K562 (cell line): Measurements from ENCODE around the gene TYROBP. TPM values are rescaled to one million over a fixed set of nuclear protein-coding genes. Genes with fewer than 3 reads are reported as not detected.
A peak's percentile ranks its signal among the peaks of the same experiment; 100 is the strongest.

ENCODE experiments used
- CC2D1A ChIP-seq: fragments of 450-650 bp; IDR thresholded peaks from 2 replicates; pipeline ENCODE4 v1.6.1; 2017; ENCODE audit warnings: mild to moderate bottlenecking
- CREM ChIP-seq: IDR thresholded peaks from 2 replicates; pipeline ENCODE4 v1.6.1; 2014; ENCODE audit warnings: antibody characterized with exemption, low read depth
- CXXC5 ChIP-seq: fragments of 250-450 bp; sonication (Bioruptor Pico); IDR thresholded peaks from 2 replicates; pipeline ENCODE4 v1.8.0; 2022; ENCODE audit warnings: inconsistent platforms, mild to moderate bottlenecking, moderate library complexity
- KDM2B ChIP-seq: fragments of 250-450 bp; sonication (Bioruptor Pico); IDR thresholded peaks from 2 replicates; pipeline ENCODE4 v1.8.0; 2021; ENCODE audit warnings: mild to moderate bottlenecking, moderate library complexity
- LCOR ChIP-seq: sonication (generic); formaldehyde crosslinking; IDR thresholded peaks from 2 replicates; pipeline ENCODE4 v1.8.0; 2022; ENCODE audit warnings: mild to moderate bottlenecking, missing genetic modification reagents
- MXI1 ChIP-seq: IDR thresholded peaks from 2 replicates; pipeline ENCODE4 v1.6.1; 2011; ENCODE audit warnings: low read depth, mild to moderate bottlenecking, improper control_type of control experiment, low read length
- NRF1 ChIP-seq, 2 experiments: fragments of 450-650 bp; IDR thresholded peaks in 1 of 2; conservative IDR thresholded peaks in 1 of 2; 2 replicates each; pipeline ENCODE4 v1.6.1; 2014; ENCODE audit warnings: mild to moderate bottlenecking in 2 of 2
- POLR2G ChIP-seq: fragments of 200-400 bp; formaldehyde crosslinking; IDR thresholded peaks from 2 replicates; pipeline ENCODE4 v1.6.1; 2017; ENCODE audit warnings: low read depth, mild to moderate bottlenecking, antibody characterized with exemption, low read length, moderate library complexity
- RBFOX2 ChIP-seq: fragments of 200-400 bp; formaldehyde crosslinking; IDR thresholded peaks from 2 replicates; pipeline ENCODE4 v1.6.1; 2017; ENCODE audit warnings: low read depth, mild to moderate bottlenecking, low read length, moderate library complexity
- RBM22 ChIP-seq: fragments of 200-400 bp; formaldehyde crosslinking; IDR thresholded peaks from 2 replicates; pipeline ENCODE4 v1.6.1; 2018; ENCODE audit warnings: low read length, low read depth; ENCODE audit not compliant: poor library complexity, severe bottlenecking
- RFX1 ChIP-seq: fragments of 450-650 bp; IDR thresholded peaks from 2 replicates; pipeline ENCODE4 v1.6.1; 2016; ENCODE audit warnings: mild to moderate bottlenecking, moderate library complexity
- RFX5 ChIP-seq: IDR thresholded peaks from 2 replicates; pipeline ENCODE4 v1.6.1; 2011; ENCODE audit warnings: low read depth, mild to moderate bottlenecking, improper control_type of control experiment, low read length
- SIN3A ChIP-seq, 2 experiments: fragments of 150-350 bp in 1 of 2; IDR thresholded peaks; 2 replicates each; pipeline ENCODE4 v1.6.1; 2011 to 2016; ENCODE audit warnings: borderline replicate concordance in 2 of 2, low read depth in 2 of 2, low read length in 2 of 2, mild to moderate bottlenecking in 2 of 2, moderate library complexity in 2 of 2; ENCODE audit not compliant: control insufficient read depth in 1 of 2
- SNRNP70 ChIP-seq: fragments of 200-400 bp; formaldehyde crosslinking; optimal IDR thresholded peaks from 2 replicates; pipeline ENCODE3; 2017; ENCODE audit warnings: low read depth, low read length
- polyA plus RNA-seq, 8 experiments: library from polyadenylated mRNA; depleted of rRNA in 4 of 8; stranded (reverse) in 5 of 8; unstranded in 3 of 8; fragments of >200 nt; fragmentation: Nextera tagmentation in 2 of 8; fragmentation: Illumina TruSeq in 1 of 8; extraction: Ambion mirVana in 2 of 8; extraction: Trizol in 1 of 8; gene quantifications; 2 replicates each; pipeline versions ENCODE4 v1.2.1 to v1.2.3, GENCODE V29; 2011 to 2014; ENCODE audit warnings: inconsistent platforms in 1 of 8, missing spikeins in 1 of 8
- total RNA-seq, 7 experiments: library from RNA; depleted of rRNA in 6 of 7; stranded (reverse); fragments of >200 nt in 6 of 7; fragmentation: Illumina TruSeq in 2 of 7; extraction: Trizol in 2 of 7; gene quantifications; 2 replicates each; pipeline versions ENCODE4 v1.2.1 to v1.2.3, GENCODE V29; 2011 to 2021; ENCODE audit warnings: low replicate concordance in 1 of 7
- TF ChIP-seq, protein P1 (sequence below): sonication (generic); formaldehyde crosslinking; IDR thresholded peaks from 2 replicates; pipeline ENCODE4 v1.9.0; 2022; ENCODE audit warnings: mild to moderate bottlenecking, missing genetic modification reagents
- TF ChIP-seq, protein P2 (sequence below), 2 experiments: fragments of 450-650 bp; conservative IDR thresholded peaks; 2 replicates each; pipeline ENCODE4 v1.6.1; 2017; ENCODE audit warnings: mild to moderate bottlenecking in 2 of 2, moderate library complexity in 2 of 2
- TF ChIP-seq, protein P3 (sequence below): sonication (generic); formaldehyde crosslinking; IDR thresholded peaks from 2 replicates; pipeline ENCODE4 v1.8.0; 2022; ENCODE audit warnings: missing genetic modification reagents, mild to moderate bottlenecking, borderline replicate concordance

TYROBP gene
- total and polyA plus RNA-seq, 9 of the 15 experiments (the other 6 are each of a cell fraction or from before 2014, with no cell fraction given), result 0.72 to 8.2 (median 2.4) TPM

DNA sequence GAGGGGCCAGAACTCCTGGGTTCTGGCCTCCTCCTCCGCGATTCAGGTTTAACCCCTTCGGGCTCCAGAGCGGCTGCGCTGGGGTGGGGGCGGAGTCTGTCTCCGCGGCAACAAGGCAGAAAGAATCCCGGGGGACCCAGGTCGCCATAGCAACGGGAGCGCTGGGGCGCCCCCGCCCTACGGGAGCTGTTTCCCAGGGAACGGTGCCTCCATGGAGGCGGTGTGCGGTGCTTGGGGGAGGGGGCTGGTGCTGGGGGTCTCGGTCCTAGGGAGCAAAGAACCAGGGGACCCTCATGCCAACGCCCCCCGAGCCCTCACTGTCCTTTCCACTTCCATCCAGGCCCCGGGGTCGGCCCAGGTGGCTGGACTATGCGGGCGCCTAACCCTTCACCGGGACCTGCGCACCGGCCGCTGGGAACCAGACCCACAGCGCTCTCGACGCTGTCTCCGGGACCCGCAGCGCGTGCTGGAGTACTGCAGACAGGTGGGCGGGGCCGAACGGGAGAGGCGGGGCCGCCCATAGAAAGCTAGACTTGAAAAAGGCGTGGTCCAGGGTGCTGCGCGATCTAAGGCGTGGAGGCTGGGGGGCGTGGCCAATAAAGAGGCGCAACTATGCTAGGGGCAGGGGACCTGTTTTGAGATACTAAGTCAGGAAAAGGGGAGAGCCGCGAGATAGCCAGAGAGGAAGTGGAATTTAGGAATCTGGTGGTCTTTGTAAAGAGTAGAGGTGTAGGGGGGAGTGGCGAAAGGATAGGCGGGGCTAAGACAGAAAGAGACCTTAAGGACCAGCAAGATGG is 38.6 kb downstream of the TYROBP start (continued):
- TF ChIP-seq MXI1, result 0 out of 2 replicates have a peak, but pooled peaks have one; percentile 47
- TF ChIP-seq RBFOX2, result peak; percentile 48; the same call in 1 of the 2 replicates
- no peak for TF ChIP-seq CC2D1A
- TF ChIP-seq, protein P1, sequence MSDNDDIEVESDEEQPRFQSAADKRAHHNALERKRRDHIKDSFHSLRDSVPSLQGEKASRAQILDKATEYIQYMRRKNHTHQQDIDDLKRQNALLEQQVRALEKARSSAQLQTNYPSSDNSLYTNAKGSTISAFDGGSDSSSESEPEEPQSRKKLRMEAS (CRISPR knock-in tag), result peak; percentile 96
- no peak for TF ChIP-seq KDM2B
- no peak for TF ChIP-seq RFX5
- peak; percentile 27; the same call in 1 of the 2 replicates for TF ChIP-seq CREM
- peak; percentile 66 for TF ChIP-seq POLR2G
- TF ChIP-seq, protein P2, sequence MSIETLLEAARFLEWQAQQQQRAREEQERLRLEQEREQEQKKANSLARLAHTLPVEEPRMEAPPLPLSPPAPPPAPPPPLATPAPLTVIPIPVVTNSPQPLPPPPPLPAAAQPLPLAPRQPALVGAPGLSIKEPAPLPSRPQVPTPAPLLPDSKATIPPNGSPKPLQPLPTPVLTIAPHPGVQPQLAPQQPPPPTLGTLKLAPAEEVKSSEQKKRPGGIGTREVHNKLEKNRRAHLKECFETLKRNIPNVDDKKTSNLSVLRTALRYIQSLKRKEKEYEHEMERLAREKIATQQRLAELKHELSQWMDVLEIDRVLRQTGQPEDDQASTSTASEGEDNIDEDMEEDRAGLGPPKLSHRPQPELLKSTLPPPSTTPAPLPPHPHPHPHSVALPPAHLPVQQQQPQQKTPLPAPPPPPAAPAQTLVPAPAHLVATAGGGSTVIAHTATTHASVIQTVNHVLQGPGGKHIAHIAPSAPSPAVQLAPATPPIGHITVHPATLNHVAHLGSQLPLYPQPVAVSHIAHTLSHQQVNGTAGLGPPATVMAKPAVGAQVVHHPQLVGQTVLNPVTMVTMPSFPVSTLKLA (conservative IDR thresholded peaks at IDR 0.05), result peak; percentile 83 to 87
- peak; percentile 86 for TF ChIP-seq RBM22
- peak; percentile 74 for TF ChIP-seq LCOR (CRISPR knock-in tag)
- TF ChIP-seq, protein P3, sequence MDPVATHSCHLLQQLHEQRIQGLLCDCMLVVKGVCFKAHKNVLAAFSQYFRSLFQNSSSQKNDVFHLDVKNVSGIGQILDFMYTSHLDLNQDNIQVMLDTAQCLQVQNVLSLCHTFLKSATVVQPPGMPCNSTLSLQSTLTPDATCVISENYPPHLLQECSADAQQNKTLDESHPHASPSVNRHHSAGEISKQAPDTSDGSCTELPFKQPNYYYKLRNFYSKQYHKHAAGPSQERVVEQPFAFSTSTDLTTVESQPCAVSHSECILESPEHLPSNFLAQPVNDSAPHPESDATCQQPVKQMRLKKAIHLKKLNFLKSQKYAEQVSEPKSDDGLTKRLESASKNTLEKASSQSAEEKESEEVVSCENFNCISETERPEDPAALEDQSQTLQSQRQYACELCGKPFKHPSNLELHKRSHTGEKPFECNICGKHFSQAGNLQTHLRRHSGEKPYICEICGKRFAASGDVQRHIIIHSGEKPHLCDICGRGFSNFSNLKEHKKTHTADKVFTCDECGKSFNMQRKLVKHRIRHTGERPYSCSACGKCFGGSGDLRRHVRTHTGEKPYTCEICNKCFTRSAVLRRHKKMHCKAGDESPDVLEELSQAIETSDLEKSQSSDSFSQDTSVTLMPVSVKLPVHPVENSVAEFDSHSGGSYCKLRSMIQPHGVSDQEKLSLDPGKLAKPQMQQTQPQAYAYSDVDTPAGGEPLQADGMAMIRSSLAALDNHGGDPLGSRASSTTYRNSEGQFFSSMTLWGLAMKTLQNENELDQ (CRISPR knock-in tag), result no peak
- TF ChIP-seq SIN3A (IDR thresholded peaks at IDR 0.05; ENCODE audit: borderline replicate concordance in 2 of 2, control insufficient read depth in 1 of 2, low read depth in 2 of 2, low read length in 2 of 2), result peak; percentile 16 to 62; a peak in 1 of 4 replicates
- peak; percentile 77 for TF ChIP-seq CXXC5 (CRISPR knock-in tag)
- peak; percentile 95 for TF ChIP-seq RFX1
- no peak for TF ChIP-seq SNRNP70
- peak; percentile 85 to 87 for TF ChIP-seq NRF1 (conservative IDR thresholded peaks at IDR 0.05 in 1 of 2, IDR thresholded peaks at IDR 0.05 in 1 of 2)
